Kidney epithelial cell (primary cell): ENCODE measurements around the gene PLXNA4. TPM values are rescaled to one million over a fixed set of nuclear protein-coding genes. Genes with fewer than 3 reads are reported as not detected.

Experiments
- DNase-seq: peaks from one replicate; pipeline ENCODE4 v3.0.0-alpha.2; 2010; ENCODE audit warnings: low read depth
- H3K27me3 ChIP-seq: 2 replicates; pipeline ENCODE4 v1.6.0; 2011; ENCODE audit warnings: low read length; ENCODE audit not compliant: control insufficient read depth, insufficient read depth
- H3K36me3 ChIP-seq: 2 replicates; pipeline ENCODE4 v1.5.1; 2011; ENCODE audit warnings: low read length; ENCODE audit not compliant: control insufficient read depth, insufficient read depth
- H3K4me3 ChIP-seq: 2 replicates; pipeline ENCODE4 v1.5.1; 2011; ENCODE audit warnings: low read depth, mild to moderate bottlenecking, control low read depth, low read length
- total RNA-seq: library from RNA; depleted of rRNA; stranded (reverse); fragments of >200 nt; gene quantifications from 2 replicates; pipeline ENCODE4 v1.2.3, GENCODE V29; 2015
- TF ChIP-seq, protein P1 (sequence below): IDR thresholded peaks from 2 replicates; pipeline ENCODE4 v1.5.1; 2011; ENCODE audit warnings: mild to moderate bottlenecking, moderate library complexity, low read length, control low read depth, inconsistent platforms; ENCODE audit not compliant: insufficient read depth, poor library complexity, severe bottlenecking

PLXNA4 gene
- total RNA-seq, 1 donor from 2014 or later, result 5.9 TPM

DNA sequence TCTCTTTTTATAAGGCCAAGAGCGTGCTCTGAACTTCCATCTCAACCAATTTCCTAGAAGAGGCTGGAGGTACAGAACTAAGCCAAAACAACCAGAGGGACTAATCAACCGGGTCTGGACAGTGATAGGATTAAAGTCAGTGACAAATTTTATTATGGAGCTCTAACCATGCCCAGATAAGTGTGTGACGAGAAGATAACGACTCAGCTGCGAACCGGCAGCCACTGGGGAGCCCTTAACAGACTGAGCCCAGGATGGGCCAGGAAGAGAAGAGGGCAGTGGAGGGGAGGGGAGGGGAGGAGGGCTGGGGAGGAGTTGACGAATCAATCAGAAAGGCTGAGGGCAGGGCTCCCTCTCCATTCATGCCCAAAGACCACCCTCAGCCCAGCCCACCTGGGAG is 119.9 kb downstream of the PLXNA4 start:
- no peak overlapping the region for H3K4me3 ChIP-seq
- DNase-seq, result no peak
- H3K27me3 ChIP-seq, result no peaks in the 10 kb centered on the region
- TF ChIP-seq, protein P1, sequence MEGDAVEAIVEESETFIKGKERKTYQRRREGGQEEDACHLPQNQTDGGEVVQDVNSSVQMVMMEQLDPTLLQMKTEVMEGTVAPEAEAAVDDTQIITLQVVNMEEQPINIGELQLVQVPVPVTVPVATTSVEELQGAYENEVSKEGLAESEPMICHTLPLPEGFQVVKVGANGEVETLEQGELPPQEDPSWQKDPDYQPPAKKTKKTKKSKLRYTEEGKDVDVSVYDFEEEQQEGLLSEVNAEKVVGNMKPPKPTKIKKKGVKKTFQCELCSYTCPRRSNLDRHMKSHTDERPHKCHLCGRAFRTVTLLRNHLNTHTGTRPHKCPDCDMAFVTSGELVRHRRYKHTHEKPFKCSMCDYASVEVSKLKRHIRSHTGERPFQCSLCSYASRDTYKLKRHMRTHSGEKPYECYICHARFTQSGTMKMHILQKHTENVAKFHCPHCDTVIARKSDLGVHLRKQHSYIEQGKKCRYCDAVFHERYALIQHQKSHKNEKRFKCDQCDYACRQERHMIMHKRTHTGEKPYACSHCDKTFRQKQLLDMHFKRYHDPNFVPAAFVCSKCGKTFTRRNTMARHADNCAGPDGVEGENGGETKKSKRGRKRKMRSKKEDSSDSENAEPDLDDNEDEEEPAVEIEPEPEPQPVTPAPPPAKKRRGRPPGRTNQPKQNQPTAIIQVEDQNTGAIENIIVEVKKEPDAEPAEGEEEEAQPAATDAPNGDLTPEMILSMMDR, result no peak
- H3K36me3 ChIP-seq, result no peaks in the 10 kb centered on the region

DNA sequence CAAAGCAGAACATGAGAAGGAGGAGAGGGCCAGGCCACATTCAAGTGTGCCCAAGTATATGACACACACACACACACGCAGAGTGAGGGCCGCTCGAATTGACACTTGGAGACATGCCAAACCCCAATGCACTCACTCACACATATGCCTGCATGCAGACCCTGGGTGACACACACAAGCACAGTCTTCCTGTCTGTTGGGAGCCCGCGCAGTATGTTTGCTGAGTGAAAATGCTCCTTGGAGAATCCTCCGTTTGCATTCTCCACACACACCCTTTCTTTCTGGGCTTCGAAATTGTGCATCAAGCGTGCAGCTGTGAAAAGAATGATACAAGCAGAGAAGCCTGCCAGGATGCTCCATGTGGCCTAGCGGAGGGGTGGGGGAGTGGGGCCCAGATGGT is 120.9 kb downstream of the PLXNA4 start:
- Histone ChIP-seq H3K4me3 (no peak overlapping the region), H3K27me3 (no peaks in the 10 kb centered on the region), H3K36me3 (no peaks in the 10 kb centered on the region)
- DNase-seq, result no peak
- TF ChIP-seq, protein P1, result no peak

DNA sequence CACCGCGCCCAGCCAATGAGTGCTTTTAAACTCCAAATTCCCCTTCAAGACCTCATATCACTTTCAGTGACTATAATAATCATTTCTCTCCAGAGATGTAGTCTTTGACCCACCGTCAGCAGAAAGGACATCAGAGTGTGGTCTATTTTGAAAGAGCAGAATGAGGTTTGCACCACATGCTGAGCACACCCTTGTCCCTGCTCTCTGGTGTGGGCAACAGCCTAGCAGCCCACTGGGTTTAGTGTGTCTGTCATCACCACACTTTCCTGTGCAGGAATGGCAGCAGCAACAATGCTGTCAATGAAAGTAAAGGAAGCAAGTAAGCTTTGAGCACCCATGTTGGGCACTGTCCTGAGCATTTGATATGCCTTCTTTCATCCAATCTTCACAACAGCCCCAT is 122.4 kb downstream of the PLXNA4 start:
- Histone ChIP-seq H3K27me3 (no peaks in the 10 kb centered on the region), H3K36me3 (no peaks in the 10 kb centered on the region), H3K4me3 (no peak overlapping the region)
- TF ChIP-seq, protein P1, result no peak
- no peak for DNase-seq

DNA sequence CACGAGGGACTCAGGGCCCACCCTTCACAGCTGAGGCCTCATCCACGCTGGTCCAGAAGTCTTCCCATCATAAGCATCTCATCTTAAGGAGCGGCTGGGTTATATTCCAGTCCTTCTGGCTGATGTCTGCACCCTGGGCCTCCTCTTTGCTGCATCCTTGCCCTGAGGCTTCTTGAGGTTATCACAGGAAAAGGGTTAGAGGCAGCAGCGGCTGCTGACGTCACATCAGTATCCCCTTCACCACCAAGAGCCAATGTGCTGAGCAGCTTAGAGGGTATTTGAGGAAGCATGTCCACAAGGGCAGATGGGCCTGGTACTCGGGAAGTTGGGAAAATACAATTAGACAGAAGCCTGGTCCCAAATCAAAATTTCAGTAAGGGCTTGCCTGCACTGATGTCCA is 125.1 kb downstream of the PLXNA4 start:
- H3K4me3 ChIP-seq, result no peak overlapping the region

DNA sequence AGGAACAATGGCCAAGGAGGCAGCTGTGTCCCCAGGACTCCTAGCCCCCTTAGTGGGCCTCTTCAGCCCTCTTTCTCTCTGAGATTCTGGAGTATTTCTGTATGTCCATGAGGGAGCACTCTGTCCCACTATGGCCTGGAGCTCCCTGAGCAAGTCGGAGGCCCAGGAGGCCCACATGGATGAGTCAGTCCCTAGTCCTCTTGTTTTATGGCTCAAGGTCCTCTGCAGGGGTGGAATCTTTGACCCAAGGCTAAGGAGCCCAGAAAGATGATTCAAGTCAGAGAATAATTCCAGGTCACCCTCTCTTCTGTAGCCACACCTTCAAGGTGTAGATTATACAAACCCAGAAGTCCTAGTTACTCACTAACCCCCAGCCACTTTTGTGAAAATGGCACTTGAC is 125.6 kb downstream of the PLXNA4 start:
- no peaks in the 10 kb centered on the region for H3K27me3 ChIP-seq
- TF ChIP-seq, protein P1, result no peak
- DNase-seq, result no peak
- H3K36me3 ChIP-seq, result no peaks in the 10 kb centered on the region
- H3K4me3 ChIP-seq, result no peak overlapping the region

More for the DNA sequence above, 125.1 kb downstream of the PLXNA4 start:
- H3K36me3 ChIP-seq, result no peaks in the 10 kb centered on the region
- no peaks in the 10 kb centered on the region for H3K27me3 ChIP-seq
- TF ChIP-seq, protein P1, result no peak
- DNase-seq, result no peak

DNA sequence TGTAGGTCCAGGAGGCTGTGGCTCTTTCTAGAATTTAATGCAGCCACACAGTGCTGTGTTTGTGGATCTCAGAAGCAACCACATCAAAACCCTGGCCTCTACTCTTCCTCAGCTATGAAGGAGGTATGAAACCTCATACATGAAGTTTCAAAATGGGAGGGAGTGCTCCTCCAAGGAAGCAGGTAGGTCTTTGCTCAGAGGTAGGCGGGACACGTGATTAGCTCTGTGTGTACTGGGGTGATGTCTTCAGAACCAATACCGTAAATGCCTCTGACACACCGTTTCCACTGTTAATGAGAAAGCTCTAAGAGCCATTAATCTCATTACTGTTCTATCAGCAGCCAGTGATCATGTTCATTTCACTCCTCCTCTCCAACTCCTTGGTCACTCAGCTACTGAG is 126.1 kb downstream of the PLXNA4 start:
- no peak overlapping the region for H3K4me3 ChIP-seq
- TF ChIP-seq, protein P1, result no peak
- H3K27me3 ChIP-seq, result no peaks in the 10 kb centered on the region
- no peaks in the 10 kb centered on the region for H3K36me3 ChIP-seq
- no peak for DNase-seq
